HG02642 (cell line): Measurements from ENCODE around the gene IL1RL2.

ENCODE experiments used
- ATAC-seq: cut with Tn5 transposase; IDR thresholded peaks from one replicate; pipeline ENCODE4 v1.9.1; 2021; ENCODE audit warnings: mild to moderate bottlenecking; ENCODE audit not compliant: unreplicated experiment, poor library complexity

Gene IL1RL2

DNA sequence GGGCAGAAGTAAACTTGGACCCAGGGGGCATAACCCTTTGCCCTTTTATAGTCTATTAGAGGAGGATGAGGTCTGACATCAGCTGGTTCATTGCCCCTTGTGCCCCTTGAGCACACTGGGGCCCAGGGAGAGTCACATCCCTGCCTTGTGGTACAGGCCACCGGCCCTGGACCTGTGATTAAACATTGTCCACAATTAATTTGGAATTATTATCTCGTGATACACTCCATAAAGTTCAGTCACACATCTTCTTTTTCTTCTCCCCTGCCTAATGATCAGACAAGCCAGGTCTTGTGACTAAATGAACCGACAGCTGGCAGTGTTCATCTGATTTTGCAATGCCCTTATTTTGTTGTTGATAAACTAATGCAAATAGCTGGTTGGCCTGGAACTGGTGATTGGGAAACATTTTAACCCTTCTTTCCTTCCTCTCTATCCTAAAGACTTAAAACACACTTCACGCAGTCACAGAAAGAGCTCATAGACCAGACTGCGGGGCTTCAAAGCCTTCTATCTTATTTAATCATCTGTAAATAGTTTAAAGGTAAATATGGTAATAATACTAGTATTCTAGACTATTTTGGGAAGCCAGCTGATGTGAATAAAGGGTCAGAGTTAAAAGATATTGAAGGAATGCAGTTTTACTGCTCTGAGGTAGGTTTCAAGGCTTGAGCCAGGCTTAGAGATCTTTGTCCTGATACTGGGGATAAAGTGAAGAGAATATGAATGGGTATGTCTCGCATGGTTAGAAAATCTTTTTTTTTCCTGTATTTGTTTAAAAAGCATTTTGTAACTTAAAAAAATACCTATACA lies 30.9 kb upstream of the IL1RL2 start:
- no peak for ATAC-seq

- no peak for ATAC-seq
These were observed 28.6 kb upstream of the IL1RL2 start for GRCh38 chr2:102158011-102158755.

DNA sequence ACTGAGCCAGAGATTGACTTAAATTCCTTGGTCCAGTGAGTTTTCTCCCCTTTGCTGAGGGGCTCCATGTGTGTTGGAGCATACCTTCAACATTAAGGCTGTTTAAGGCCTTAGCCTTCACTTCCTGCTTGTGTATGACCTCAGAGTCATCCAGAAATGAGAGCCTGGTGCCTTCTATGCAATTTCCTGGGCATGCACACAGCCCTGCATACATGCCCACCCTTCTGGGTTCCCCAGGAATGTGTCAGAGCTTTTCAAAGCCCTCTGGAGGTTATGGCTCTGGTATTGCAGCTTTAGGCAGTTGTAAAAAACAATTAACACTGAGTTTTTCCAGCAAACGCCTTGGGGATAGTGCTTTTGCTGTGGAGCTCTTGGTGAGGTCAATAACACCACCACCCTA lies 27.5 kb upstream of the IL1RL2 start:
- ATAC-seq: no peak

DNA sequence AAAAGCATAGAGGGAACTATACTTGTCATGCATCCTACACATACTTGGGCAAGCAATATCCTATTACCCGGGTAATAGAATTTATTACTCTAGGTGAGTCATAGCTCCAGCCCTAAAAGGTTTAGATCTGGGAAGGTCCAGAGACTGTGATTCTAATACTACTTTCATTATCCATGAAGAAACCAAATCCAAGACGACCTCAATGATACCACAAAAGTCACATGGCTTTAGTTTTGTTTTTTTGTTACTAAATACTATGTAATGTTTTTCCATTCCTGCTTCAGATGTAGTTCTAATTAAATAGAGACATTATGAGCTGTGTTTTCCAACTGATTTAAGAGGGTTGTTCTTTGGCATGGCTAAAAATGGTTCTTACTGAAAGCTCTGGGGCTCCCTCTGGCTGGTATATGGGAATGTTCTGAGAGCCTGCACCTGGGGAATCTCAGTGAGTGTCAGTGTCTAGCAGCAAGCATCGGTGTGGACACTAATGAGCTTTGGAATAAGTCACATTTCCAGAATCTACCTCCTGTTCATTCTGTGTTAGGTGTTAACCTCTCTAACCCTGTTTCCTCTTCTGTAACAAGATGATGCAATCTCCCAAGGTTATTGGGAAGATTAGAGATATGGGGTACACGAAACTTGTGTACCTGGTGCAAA lies 20.5 kb upstream of the IL1RL2 start:
- ATAC-seq: no peak

GRCh38 chr2:102168026-102168771 lies 18.6 kb upstream of the IL1RL2 start:
- ATAC-seq: no peak

DNA sequence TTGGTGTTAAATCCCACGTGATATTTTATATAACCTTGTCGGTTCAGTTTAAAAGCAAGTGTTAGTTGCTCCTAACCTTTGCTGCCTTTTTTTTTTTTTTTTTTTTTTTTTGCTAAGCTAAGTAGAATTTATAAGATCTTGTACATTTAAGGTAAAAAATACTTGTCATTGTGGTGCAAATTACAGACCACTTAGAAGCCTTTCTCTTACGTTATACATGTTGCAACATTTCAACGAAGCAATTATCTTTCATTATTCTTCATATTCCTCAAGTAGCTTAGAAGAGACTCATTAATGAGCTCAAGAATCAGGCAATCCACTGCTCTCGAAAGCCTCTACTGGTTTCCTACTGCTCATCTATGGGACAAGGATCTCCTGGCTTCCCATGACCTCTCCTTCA lies 14.9 kb upstream of the IL1RL2 start:
- ATAC-seq: no peak

DNA sequence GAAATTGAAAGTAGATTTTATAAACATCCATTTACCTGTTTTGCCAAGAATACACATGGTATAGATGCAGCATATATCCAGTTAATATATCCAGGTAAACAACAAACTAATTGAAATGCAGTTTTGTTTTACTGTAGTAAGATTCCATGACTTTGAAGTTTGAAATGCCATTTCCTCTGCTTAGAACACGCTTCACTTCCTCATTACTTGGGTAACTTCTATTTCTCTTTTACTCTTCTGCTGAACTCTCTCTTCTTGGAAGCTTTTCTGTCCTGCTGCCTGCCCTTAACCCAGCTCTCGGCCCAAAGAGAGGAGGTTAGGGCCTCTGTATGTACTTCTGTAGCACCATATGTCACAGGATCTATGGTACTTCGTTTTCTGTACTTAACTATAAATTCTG lies 14.1 kb upstream of the IL1RL2 start:
- ATAC-seq: no peak

- no peak for ATAC-seq
These were observed 10.7 kb upstream of the IL1RL2 start for GRCh38 chr2:102176172-102176571.

DNA sequence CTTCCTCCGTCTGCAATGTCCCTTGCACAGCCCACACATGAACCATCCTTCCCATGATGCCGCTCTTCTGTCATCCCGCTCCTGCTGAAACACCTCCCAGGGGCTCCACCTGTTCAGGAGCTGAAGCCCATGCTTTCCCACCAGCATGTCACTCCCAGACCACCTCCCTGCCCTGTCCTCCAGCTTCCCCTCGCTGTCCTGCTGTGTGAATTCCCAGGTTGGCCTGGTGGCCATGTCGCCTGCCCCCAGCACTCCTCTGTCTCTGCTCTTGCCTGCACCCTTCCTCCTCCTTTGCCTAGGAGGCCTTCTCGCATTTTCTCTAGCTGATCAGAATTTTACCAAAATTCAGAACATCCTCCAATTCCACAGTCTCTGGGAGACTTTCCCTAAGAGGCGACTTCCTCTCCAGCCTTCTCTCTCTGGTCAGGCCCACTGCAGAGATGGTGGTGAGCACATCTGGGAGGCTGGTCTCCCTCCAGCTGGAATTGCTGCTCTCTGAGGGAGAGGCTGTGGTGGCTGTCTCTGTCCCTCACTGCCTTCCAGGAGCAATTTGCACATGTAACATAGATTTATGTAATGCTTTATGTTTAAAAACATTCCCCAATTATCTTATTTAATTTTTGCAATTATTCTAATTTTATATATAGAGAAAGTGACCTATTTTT lies 8.9 kb upstream of the IL1RL2 start:
- no peak for ATAC-seq

DNA sequence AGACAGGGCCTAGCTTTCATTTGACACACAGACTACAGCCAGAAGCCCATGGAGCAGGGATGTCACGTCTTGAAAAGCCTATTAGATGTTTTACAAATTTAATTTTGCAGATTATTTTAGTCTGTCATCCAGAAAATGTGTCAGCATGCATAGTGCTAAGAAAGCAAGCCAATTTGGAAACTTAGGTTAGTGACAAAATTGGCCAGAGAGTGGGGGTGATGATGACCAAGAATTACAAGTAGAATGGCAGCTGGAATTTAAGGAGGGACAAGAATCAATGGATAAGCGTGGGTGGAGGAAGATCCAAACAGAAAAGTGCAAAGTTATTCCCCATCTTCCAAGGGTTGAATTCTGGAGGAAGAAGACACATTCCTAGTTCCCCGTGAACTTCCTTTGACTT lies 7.8 kb upstream of the IL1RL2 start:
- no peak for ATAC-seq

- no peak for ATAC-seq
These were observed 6.8 kb upstream of the IL1RL2 start for GRCh38 chr2:102179788-102180686.

- ATAC-seq: no peak
These were observed 6.2 kb upstream of the IL1RL2 start for GRCh38 chr2:102180687-102180999.

DNA sequence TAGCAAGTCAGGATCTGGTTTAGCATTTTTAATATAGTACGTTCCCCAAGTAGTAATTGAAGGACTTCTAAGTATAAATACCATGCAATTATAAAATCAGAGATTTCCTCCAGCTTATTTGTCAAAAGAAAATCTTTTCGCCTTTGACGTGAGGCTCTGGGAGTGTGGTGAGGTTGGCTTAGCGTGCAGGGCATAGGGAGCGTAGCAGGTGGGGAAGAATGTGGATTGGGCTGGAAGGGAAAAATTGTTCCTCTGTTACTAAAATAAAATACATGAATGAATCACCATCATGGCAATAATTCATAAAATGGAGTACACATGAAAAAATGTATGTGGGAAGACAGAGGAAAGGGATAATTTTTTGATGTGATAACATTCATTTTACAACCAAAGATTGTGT lies 5.4 kb upstream of the IL1RL2 start:
- ATAC-seq: no peak

GRCh38 chr2:102181919-102182635 lies 4.7 kb upstream of the IL1RL2 start:
- ATAC-seq: no peak

GRCh38 chr2:102184018-102184417 lies 2.8 kb upstream of the IL1RL2 start:
- no peak for ATAC-seq

DNA sequence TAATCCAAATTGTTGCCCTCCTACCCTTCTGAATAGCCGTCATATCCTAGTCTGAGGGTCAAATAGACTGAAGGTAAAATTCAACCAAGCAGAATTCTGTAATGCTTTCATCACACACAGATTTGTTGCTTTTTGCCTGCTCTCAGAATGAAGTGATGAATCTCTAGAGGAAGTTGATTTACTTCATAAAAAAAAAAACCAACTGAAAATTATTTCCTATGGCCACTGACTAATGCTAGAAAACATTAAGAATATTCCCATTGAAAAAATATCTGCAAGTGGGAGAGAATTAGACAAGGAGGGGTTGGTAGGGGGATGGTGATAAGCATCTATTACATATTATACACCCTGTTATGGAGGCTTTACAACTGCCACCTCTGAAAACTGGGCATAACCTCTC lies 2.3 kb upstream of the IL1RL2 start:
- no peak for ATAC-seq

- ATAC-seq: no peak
These were observed 1.5 kb upstream of the IL1RL2 start for GRCh38 chr2:102185347-102185746.

DNA sequence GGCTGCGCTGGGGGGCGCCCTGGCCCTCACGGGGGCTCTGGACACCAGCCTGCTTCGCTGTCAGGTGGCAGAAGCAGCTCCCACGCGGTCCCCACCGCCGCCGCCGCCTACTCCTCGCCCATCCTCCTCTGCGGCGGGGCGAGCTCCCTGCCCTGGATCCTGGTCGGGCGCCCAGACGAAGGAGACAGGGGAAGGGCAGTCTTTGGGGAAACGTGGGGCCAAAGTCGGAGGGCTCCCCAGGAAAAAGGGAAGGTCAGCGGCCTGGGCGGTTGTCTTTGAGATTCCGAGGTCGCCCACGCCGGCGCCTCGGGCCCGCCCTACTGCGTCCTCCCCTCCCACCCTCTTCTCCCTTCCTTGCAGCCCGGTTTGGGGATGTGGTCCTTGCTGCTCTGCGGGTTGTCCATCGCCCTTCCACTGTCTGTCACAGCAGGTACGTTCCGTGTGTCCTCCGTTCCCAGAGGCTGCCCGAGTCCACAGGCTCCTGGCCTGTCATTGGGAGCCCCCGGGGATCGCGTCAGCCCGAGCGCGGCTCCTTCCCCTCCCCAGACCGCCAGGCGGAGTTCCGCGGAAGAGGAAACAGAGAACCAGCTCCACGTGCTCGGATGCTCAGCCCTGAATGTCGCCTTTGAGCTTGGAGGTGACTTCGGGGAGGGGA lies 800 bp downstream of the IL1RL2 start:
- ATAC-seq: no peak
